NCI-H128 (cell line): ENCODE results near the gene KMT2E.

Experiments used
- DNase-seq: peaks from one replicate; lab custom pipeline; 2025; ENCODE audit not compliant: unreplicated experiment; lab: John Stamatoyannopoulos, UW

The KMT2E gene

GRCh38 chr7:105122619-105123018, 108.6 kb downstream of the KMT2E start:
- DNase-seq: no peak

GRCh38 chr7:105125745-105126144, 111.7 kb downstream of the KMT2E start:
- no peak for DNase-seq

- no peak for DNase-seq
Observed at GRCh38 chr7:105126436-105126975, 112.5 kb downstream of the KMT2E start.

- no peak for DNase-seq
Observed at GRCh38 chr7:105127179-105127578, 113.2 kb downstream of the KMT2E start.

- DNase-seq: no peak
Observed at GRCh38 chr7:105130048-105130447, 116.0 kb downstream of the KMT2E start.

GRCh38 chr7:105130580-105130979, 116.6 kb downstream of the KMT2E start:
- no peak for DNase-seq

GRCh38 chr7:105131033-105131656, 117.1 kb downstream of the KMT2E start:
- DNase-seq: no peak

GRCh38 chr7:105131890-105132289, 117.9 kb downstream of the KMT2E start:
- DNase-seq: no peak

- no peak for DNase-seq
Observed at GRCh38 chr7:105132335-105132734, 118.3 kb downstream of the KMT2E start.

GRCh38 chr7:105132835-105133234, 118.8 kb downstream of the KMT2E start:
- no peak for DNase-seq

GRCh38 chr7:105133358-105133757, 119.4 kb downstream of the KMT2E start:
- DNase-seq: no peak

- DNase-seq: no peak
Observed at GRCh38 chr7:105133986-105134655, 120.1 kb downstream of the KMT2E start.

- no peak for DNase-seq
Observed at GRCh38 chr7:105136221-105136620, 122.2 kb downstream of the KMT2E start.

GRCh38 chr7:105137898-105138297, 123.9 kb downstream of the KMT2E start:
- DNase-seq: no peak

- DNase-seq: no peak
Observed at GRCh38 chr7:105139381-105139780, 125.4 kb downstream of the KMT2E start.

GRCh38 chr7:105141068-105141467, 127.1 kb downstream of the KMT2E start:
- no peak for DNase-seq

- no peak for DNase-seq
Observed at GRCh38 chr7:105149827-105150226, 135.8 kb downstream of the KMT2E start.

GRCh38 chr7:105151152-105151551, 137.1 kb downstream of the KMT2E start:
- no peak for DNase-seq

- DNase-seq: no peak
Observed at GRCh38 chr7:105153531-105153930, 139.5 kb downstream of the KMT2E start.

GRCh38 chr7:105154084-105154483, 140.1 kb downstream of the KMT2E start:
- DNase-seq: no peak

GRCh38 chr7:105156731-105157130, 142.7 kb downstream of the KMT2E start:
- no peak for DNase-seq

GRCh38 chr7:105157278-105157677, 143.3 kb downstream of the KMT2E start:
- DNase-seq: no peak

- no peak for DNase-seq
Observed at GRCh38 chr7:105161366-105161765, 147.4 kb downstream of the KMT2E start.
